Central memory CD8-positive, alpha-beta T cell (primary cell): ENCODE data around the gene PITPNC1.
"Not testable (repeated sequence)": the region's sequence is repeated elsewhere in the genome, so short reads cannot be mapped to it uniquely, and the experiment has no call there.

Experiments used
- ATAC-seq: fragments of 150-1000 bp; cut with Tn5 transposase; replicated peaks from 2 replicates; pipeline ENCODE4 v1.10.0; 2022; ENCODE audit warnings: mild to moderate bottlenecking, moderate FRiP score, moderate number of reproducible peaks; ENCODE audit not compliant: poor library complexity, severe bottlenecking; ENCODE audit errors: extremely low read depth
- DNase-seq, 2 donors: peaks; one replicate each; pipeline ENCODE4 v3.0.0; 2021; ENCODE audit warnings: low spot score in 2 of 2
- H3K27ac Mint-ChIP-seq: one replicate; pipeline ENCODE4 v1.8.0; 2022; ENCODE audit warnings: low read depth, mild to moderate bottlenecking, moderate library complexity, mixed read lengths
- H3K27me3 Mint-ChIP-seq: one replicate; pipeline ENCODE4 v1.8.0; 2022; ENCODE audit warnings: mixed read lengths
- H3K36me3 Mint-ChIP-seq: one replicate; pipeline ENCODE4 v1.8.0; 2022; ENCODE audit warnings: mild to moderate bottlenecking, moderate library complexity, mixed read lengths; ENCODE audit not compliant: insufficient read depth
- H3K4me1 Mint-ChIP-seq: one replicate; pipeline ENCODE4 v1.8.0; 2022; ENCODE audit warnings: mixed read lengths
- H3K4me3 Mint-ChIP-seq: one replicate; pipeline ENCODE4 v1.8.0; 2022; ENCODE audit warnings: mild to moderate bottlenecking, moderate library complexity, mixed read lengths
- H3K9me3 Mint-ChIP-seq: one replicate; pipeline ENCODE4 v1.8.0; 2022; ENCODE audit warnings: mixed read lengths

PITPNC1 gene

GRCh38 chr17:67635681-67636080 is 258.6 kb downstream of the PITPNC1 start:
- Mint-ChIP-seq H3K4me3 (no peak overlapping the region), H3K9me3 (no peaks in the 10 kb centered on the region), H3K4me1 (peaks cover 25% of the 10 kb centered on the region), H3K27me3 (no peaks in the 10 kb centered on the region), H3K27ac (peak overlapping the region; percentile 26), H3K36me3 (peaks cover 49% of the 10 kb centered on the region)
- no peak for ATAC-seq
- DNase-seq: no peak

- DNase-seq (no peak), ATAC-seq (no peak)
- Mint-ChIP-seq H3K4me1 (peaks cover 25% of the 10 kb centered on the region), H3K27me3 (no peaks in the 10 kb centered on the region), H3K9me3 (no peaks in the 10 kb centered on the region), H3K36me3 (peaks cover 49% of the 10 kb centered on the region), H3K4me3 (no peak overlapping the region), H3K27ac (no peak overlapping the region)
Observed at GRCh38 chr17:67636312-67636711, 259.2 kb downstream of the PITPNC1 start.

- H3K27ac Mint-ChIP-seq: peak overlapping the region; percentile 46
- H3K9me3 Mint-ChIP-seq: no peaks in the 10 kb centered on the region
- DNase-seq (no peak), ATAC-seq (no peak)
- peaks cover 27% of the 10 kb centered on the region for H3K4me1 Mint-ChIP-seq
- H3K4me3 Mint-ChIP-seq: no peak overlapping the region
- H3K36me3 Mint-ChIP-seq: peaks cover 49% of the 10 kb centered on the region
- no peaks in the 10 kb centered on the region for H3K27me3 Mint-ChIP-seq
Observed at GRCh38 chr17:67636834-67637520, 259.9 kb downstream of the PITPNC1 start.

GRCh38 chr17:67637901-67638641 is 261.0 kb downstream of the PITPNC1 start:
- Mint-ChIP-seq H3K9me3 (no peaks in the 10 kb centered on the region), H3K4me3 (no peak overlapping the region), H3K36me3 (peaks cover 40% of the 10 kb centered on the region), H3K4me1 (peaks cover 30% of the 10 kb centered on the region), H3K27me3 (no peaks in the 10 kb centered on the region), H3K27ac (peak overlapping the region; percentile 46)
- no peak for DNase-seq
- no peak for ATAC-seq

- H3K36me3 Mint-ChIP-seq: peaks cover 37% of the 10 kb centered on the region
- H3K27me3 Mint-ChIP-seq: no peaks in the 10 kb centered on the region
- H3K27ac Mint-ChIP-seq: no peak overlapping the region
- DNase-seq (no peak), ATAC-seq (no peak)
- H3K4me3 Mint-ChIP-seq: no peak overlapping the region
- H3K4me1 Mint-ChIP-seq: peaks cover 30% of the 10 kb centered on the region
- H3K9me3 Mint-ChIP-seq: no peaks in the 10 kb centered on the region
Observed at GRCh38 chr17:67638871-67639270, 261.8 kb downstream of the PITPNC1 start.

- ATAC-seq (no peak), DNase-seq (no peak)
- H3K36me3 Mint-ChIP-seq: peaks cover 32% of the 10 kb centered on the region
- no peaks in the 10 kb centered on the region for H3K9me3 Mint-ChIP-seq
- H3K27ac Mint-ChIP-seq: no peak overlapping the region
- peaks cover 26% of the 10 kb centered on the region for H3K4me1 Mint-ChIP-seq
- no peaks in the 10 kb centered on the region for H3K27me3 Mint-ChIP-seq
- no peak overlapping the region for H3K4me3 Mint-ChIP-seq
Observed at GRCh38 chr17:67639555-67639954, 262.5 kb downstream of the PITPNC1 start.

- no peak for DNase-seq
- Mint-ChIP-seq H3K27me3 (no peaks in the 10 kb centered on the region), H3K4me1 (peaks cover 25% of the 10 kb centered on the region), H3K27ac (no peak overlapping the region), H3K36me3 (peaks cover 35% of the 10 kb centered on the region), H3K9me3 (no peaks in the 10 kb centered on the region), H3K4me3 (no peak overlapping the region)
- no peak for ATAC-seq
Observed at GRCh38 chr17:67639979-67640378, 262.9 kb downstream of the PITPNC1 start.

- peak overlapping the region; percentile 29 for H3K27ac Mint-ChIP-seq
- DNase-seq: no peak
- H3K27me3 Mint-ChIP-seq: no peaks in the 10 kb centered on the region
- H3K4me1 Mint-ChIP-seq: peaks cover 17% of the 10 kb centered on the region
- H3K36me3 Mint-ChIP-seq: peaks cover 26% of the 10 kb centered on the region
- ATAC-seq: no peak
- no peaks in the 10 kb centered on the region for H3K9me3 Mint-ChIP-seq
- no peak overlapping the region for H3K4me3 Mint-ChIP-seq
Observed at GRCh38 chr17:67642488-67642887, 265.4 kb downstream of the PITPNC1 start.

GRCh38 chr17:67644061-67644460 is 267.0 kb downstream of the PITPNC1 start:
- DNase-seq: no peak
- ATAC-seq: no peak
- peaks cover 28% of the 10 kb centered on the region for H3K4me1 Mint-ChIP-seq
- H3K36me3 Mint-ChIP-seq: peaks cover 23% of the 10 kb centered on the region
- no peak overlapping the region for H3K4me3 Mint-ChIP-seq
- H3K27me3 Mint-ChIP-seq: no peaks in the 10 kb centered on the region
- no peaks in the 10 kb centered on the region for H3K9me3 Mint-ChIP-seq
- no peak overlapping the region for H3K27ac Mint-ChIP-seq

- H3K9me3 Mint-ChIP-seq, ATAC-seq, H3K27ac Mint-ChIP-seq, H3K27me3 Mint-ChIP-seq, H3K4me3 Mint-ChIP-seq, DNase-seq: not testable (repeated sequence)
- peaks cover 39% of the 10 kb centered on the region for H3K4me1 Mint-ChIP-seq
- peaks cover 22% of the 10 kb centered on the region for H3K36me3 Mint-ChIP-seq
Observed at GRCh38 chr17:67645195-67645594, 268.1 kb downstream of the PITPNC1 start.

GRCh38 chr17:67646472-67646871 is 269.4 kb downstream of the PITPNC1 start:
- Mint-ChIP-seq H3K27me3 (no peaks in the 10 kb centered on the region), H3K36me3 (peaks cover 22% of the 10 kb centered on the region), H3K4me3 (no peak overlapping the region), H3K4me1 (peaks cover 50% of the 10 kb centered on the region), H3K9me3 (no peaks in the 10 kb centered on the region), H3K27ac (no peak overlapping the region)
- no peak for ATAC-seq
- DNase-seq: no peak

GRCh38 chr17:67647482-67647881 is 270.4 kb downstream of the PITPNC1 start:
- no peak overlapping the region for H3K4me3 Mint-ChIP-seq
- H3K4me1 Mint-ChIP-seq: peaks cover 51% of the 10 kb centered on the region
- peaks cover 23% of the 10 kb centered on the region for H3K36me3 Mint-ChIP-seq
- H3K9me3 Mint-ChIP-seq: no peaks in the 10 kb centered on the region
- ATAC-seq (no peak), DNase-seq (no peak)
- no peaks in the 10 kb centered on the region for H3K27me3 Mint-ChIP-seq
- peak overlapping the region; percentile 59 for H3K27ac Mint-ChIP-seq
